Measurements from ENCODE around the gene NELFB. TPM values are rescaled to one million over a fixed set of nuclear protein-coding genes. Genes with fewer than 3 reads are reported as not detected.

NELFB gene
- total RNA-seq, result 10 to 100 TPM; 28.1 to 90.5 (median 53.9) TPM

DNA sequence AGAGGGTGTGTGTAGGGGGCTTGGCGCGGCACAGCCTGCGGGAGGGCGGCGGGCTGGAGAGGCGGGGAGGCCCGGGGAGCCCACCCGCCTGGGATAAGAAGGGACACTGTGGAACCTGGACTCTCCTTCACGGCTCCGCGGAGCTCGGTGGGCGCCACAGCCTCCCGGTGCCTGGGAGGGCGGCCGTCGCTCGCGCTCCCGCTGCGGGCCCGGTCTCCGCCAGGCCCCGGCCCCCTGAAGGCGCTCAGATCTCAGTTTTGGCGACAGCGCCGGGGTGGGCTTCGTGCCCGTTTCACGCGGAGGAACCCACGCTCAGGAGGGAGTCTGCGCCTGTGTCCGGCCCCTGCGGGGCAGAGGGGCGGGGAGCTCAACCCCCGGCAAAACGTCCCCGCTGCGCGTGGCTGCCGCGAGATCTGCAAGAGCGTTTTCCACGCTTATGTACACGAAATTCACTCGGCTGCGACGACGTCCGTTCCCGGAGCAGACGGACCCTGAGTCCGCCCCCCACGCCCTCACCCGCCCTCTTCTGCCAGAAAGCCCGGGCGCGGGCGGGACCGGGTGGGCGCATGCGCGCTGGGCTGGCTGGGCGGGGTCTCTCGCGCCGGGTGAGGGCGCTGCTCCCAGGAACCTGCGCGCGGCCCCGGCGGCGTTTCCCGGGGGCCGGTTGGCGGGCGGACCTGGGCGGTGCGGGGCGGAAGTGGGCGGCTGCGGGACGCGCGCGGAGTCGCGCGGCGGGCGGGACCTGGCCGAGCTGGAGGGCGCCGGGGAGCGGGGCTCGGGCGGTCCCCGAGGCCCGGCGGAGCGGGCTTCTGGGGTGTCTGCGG, at the start of gene NELFB:
NELFB (plus strand) TSS at position 704 of the 824 bp plus-strand sequence.
- intact Hi-C loops (cut with DNase I; ENCODE audit: low total_unique reads) (no loop called here), in situ Hi-C loops (cut with MboI; ENCODE audit: low pct_ligation_motif_present in 1 of 4, low pct_unique_long_range_greater_than_20kb in 1 of 4, low sequenced_read_pairs in 3 of 4) (no loop called here)
- Histone ChIP-seq H3K36me3 (peaks cover 0 to 7% (median 3%) of the 10 kb centered on the region in 4 donors), H3K4me3 (peak within 1 kb of the TSS; percentile 90 to 98 (median 96)), H3K27me3 (no peaks in the 10 kb centered on the region), H3K27ac (peak within 1 kb of the TSS; percentile 88 to 91 (median 89)), H3K4me1 (peaks cover 21 to 31% (median 24%) of the 10 kb centered on the region in 4 donors), H3K9me3 (no peaks in the 10 kb centered on the region)
- TF ChIP-seq POLR2A (IDR thresholded peaks at IDR 0.05) (peak; percentile 80), POLR2AphosphoS5 (IDR thresholded peaks at IDR 0.05) (peak; percentile 86 to 93 (median 93)), EP300 (IDR thresholded peaks at IDR 0.05; ENCODE audit: low read depth) (no peak)
- TF ChIP-seq, protein P1, sequence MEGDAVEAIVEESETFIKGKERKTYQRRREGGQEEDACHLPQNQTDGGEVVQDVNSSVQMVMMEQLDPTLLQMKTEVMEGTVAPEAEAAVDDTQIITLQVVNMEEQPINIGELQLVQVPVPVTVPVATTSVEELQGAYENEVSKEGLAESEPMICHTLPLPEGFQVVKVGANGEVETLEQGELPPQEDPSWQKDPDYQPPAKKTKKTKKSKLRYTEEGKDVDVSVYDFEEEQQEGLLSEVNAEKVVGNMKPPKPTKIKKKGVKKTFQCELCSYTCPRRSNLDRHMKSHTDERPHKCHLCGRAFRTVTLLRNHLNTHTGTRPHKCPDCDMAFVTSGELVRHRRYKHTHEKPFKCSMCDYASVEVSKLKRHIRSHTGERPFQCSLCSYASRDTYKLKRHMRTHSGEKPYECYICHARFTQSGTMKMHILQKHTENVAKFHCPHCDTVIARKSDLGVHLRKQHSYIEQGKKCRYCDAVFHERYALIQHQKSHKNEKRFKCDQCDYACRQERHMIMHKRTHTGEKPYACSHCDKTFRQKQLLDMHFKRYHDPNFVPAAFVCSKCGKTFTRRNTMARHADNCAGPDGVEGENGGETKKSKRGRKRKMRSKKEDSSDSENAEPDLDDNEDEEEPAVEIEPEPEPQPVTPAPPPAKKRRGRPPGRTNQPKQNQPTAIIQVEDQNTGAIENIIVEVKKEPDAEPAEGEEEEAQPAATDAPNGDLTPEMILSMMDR (IDR thresholded peaks at IDR 0.05), result no peak
- WGBS, 2 donors (ENCODE audit: low coverage in 1 of 2), result 2% methylated on average over 70 of the region's 105 CpGs; no CpG with 5 or more reads in 1 of the 2 donors
- DNase-seq, result peak; percentile 97

DNA sequence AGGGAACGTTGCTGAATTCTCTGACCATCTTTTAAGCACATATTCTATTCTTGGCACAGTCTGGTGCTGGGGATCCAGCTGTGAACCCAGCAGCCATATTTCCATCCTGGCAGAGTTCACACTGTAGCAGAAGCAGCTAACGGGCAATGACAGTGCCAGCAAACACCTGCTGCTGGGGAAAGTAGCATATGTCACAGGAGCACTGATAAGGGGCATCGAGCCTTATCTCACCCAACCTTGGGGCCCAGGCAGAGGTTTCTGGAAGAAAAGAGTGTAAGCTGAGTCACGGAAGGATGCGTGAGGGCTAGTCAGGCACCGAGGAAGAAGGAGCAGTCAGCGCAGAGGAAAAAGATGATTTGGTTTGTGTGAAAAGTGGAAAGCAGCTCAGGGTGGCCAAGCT, 48.5 kb upstream of the NELFB start:
- DNase-seq, result no peak
- Histone ChIP-seq H3K9me3 (no peaks in the 10 kb centered on the region), H3K27me3 (no peaks in the 10 kb centered on the region), H3K27ac (no peak overlapping the region), H3K4me3 (peak overlapping the region in 1 of 4 donors; percentile 92), H3K36me3 (no peaks in the 10 kb centered on the region), H3K4me1 (peaks cover 26 to 45% (median 35%) of the 10 kb centered on the region in 4 donors)
- in situ Hi-C loops (cut with MboI; ENCODE audit: low pct_ligation_motif_present in 1 of 4, low pct_unique_long_range_greater_than_20kb in 1 of 4, low sequenced_read_pairs in 3 of 4) (loop anchor here in 1 of 4 donors (25.0 kb wide), 1 partner anchor 94 kb away; the partner anchor contains the start of gene DPP7), intact Hi-C loops (cut with DNase I; ENCODE audit: low total_unique reads) (no loop called here)
- TF ChIP-seq POLR2A (IDR thresholded peaks at IDR 0.05) (no peak), POLR2AphosphoS5 (IDR thresholded peaks at IDR 0.05) (no peak), EP300 (IDR thresholded peaks at IDR 0.05; ENCODE audit: low read depth) (no peak)
- TF ChIP-seq, protein P1 (IDR thresholded peaks at IDR 0.05), result no peak
- WGBS, 2 donors (ENCODE audit: low coverage in 1 of 2), result 60 to 74% methylated on average over 4 to 7 of the region's 7 CpGs

DNA sequence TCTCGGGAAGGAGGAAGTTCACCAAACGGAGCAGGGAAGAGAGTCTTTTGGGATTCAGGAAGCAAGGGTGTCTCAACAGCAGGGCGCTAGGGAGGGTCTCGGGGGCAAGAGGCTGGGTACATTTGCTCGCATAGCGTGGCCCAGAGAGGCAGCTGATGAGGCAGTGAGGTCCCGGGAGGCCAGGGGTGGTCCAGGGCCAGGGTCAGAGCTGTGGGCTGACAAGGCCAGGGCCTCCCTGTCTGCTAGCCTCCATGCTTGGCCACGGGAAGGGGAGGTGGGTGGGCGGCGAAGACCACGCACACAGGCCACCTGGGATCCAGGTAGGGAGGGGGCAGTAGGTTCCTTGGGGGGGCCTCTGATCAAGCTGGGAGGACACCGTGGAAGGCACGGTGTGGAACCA, 43.6 kb upstream of the NELFB start:
- Histone ChIP-seq H3K4me3 (no peak overlapping the region), H3K9me3 (no peaks in the 10 kb centered on the region), H3K4me1 (peaks cover 3 to 6% (median 4%) of the 10 kb centered on the region in 4 donors), H3K27me3 (no peaks in the 10 kb centered on the region), H3K27ac (no peak overlapping the region), H3K36me3 (no peaks in the 10 kb centered on the region)
- intact Hi-C loops (cut with DNase I; ENCODE audit: low total_unique reads) (no loop called here), in situ Hi-C loops (cut with MboI; ENCODE audit: low pct_ligation_motif_present in 1 of 4, low pct_unique_long_range_greater_than_20kb in 1 of 4, low sequenced_read_pairs in 3 of 4) (loop anchor here in 1 of 4 donors (25.0 kb wide), 1 partner anchor 99 kb away; the partner anchor contains the start of gene DPP7)
- TF ChIP-seq, protein P1 (IDR thresholded peaks at IDR 0.05), result no peak
- TF ChIP-seq POLR2A (IDR thresholded peaks at IDR 0.05) (no peak), POLR2AphosphoS5 (IDR thresholded peaks at IDR 0.05) (no peak), EP300 (IDR thresholded peaks at IDR 0.05; ENCODE audit: low read depth) (no peak)
- no peak for DNase-seq
- WGBS, 2 donors (ENCODE audit: low coverage in 1 of 2), result 82% methylated on average over 13 of the region's 13 CpGs; no CpG with 5 or more reads in 1 of the 2 donors

DNA sequence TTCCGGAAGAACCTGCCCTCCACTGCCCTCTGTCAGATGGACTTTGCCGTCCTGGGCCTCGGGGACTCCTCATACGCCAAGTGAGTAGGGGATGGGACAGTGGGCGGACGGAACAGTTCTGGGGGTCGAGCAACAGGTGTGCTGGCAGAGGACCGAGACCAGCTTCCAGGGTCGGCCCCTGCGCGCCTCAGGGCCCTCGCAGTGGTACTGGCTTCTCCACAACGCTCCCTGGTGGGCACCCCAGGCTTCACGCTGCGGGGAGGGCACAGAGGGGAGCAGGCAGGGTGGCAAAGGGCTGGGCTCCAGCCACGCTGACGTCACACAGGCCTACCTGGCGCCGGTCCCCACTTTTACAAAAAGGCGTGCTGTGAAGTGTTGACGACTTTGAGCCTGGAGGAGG, 42.6 kb upstream of the NELFB start:
- H3K36me3 ChIP-seq, result no peaks in the 10 kb centered on the region

More for the DNA sequence above, 42.6 kb upstream of the NELFB start:
- in situ Hi-C loops (cut with MboI; ENCODE audit: low pct_ligation_motif_present in 1 of 4, low pct_unique_long_range_greater_than_20kb in 1 of 4, low sequenced_read_pairs in 3 of 4), result loop anchor here in 1 of 4 donors (25.0 kb wide), 1 partner anchor 100 kb away; the partner anchor contains the start of gene DPP7
- DNase-seq, result no peak
- 75% methylated on average over 21 of the region's 21 CpGs; no CpG with 5 or more reads in 1 of the 2 donors for WGBS, 2 donors (ENCODE audit: low coverage in 1 of 2)
- no peaks in the 10 kb centered on the region for H3K9me3 ChIP-seq
- H3K27ac ChIP-seq, result no peak overlapping the region
- no peaks in the 10 kb centered on the region for H3K27me3 ChIP-seq
- intact Hi-C loops (cut with DNase I; ENCODE audit: low total_unique reads), result no loop called here
- H3K4me1 ChIP-seq, result peaks cover 0 to 10% (median 8%) of the 10 kb centered on the region in 4 donors
- no peak overlapping the region for H3K4me3 ChIP-seq
- no peak for TF ChIP-seq EP300 (IDR thresholded peaks at IDR 0.05; ENCODE audit: low read depth)
- TF ChIP-seq, protein P1 (IDR thresholded peaks at IDR 0.05), result no peak
- TF ChIP-seq POLR2AphosphoS5 (IDR thresholded peaks at IDR 0.05), result no peak
- no peak for TF ChIP-seq POLR2A (IDR thresholded peaks at IDR 0.05)

All from transverse colon (tissue), 4 donors.